SU-DHL-6 (cell line): Measurements from ENCODE around the gene TENM4.

ENCODE experiments used
- CTCF ChIP-seq: fragments of 200-600 bp; sonication (generic); IDR thresholded peaks from one replicate; pipeline ENCODE4 v1.5.1; 2017; ENCODE audit warnings: antibody characterized with exemption, mild to moderate bottlenecking, low read length, moderate library complexity; ENCODE audit not compliant: insufficient read depth, poor library complexity, severe bottlenecking
- EZH2phosphoT487 ChIP-seq: fragments of 200-600 bp; sonication (generic), shearing (Covaris generic); conservative IDR thresholded peaks from 2 replicates; pipeline ENCODE4 v1.6.1; 2018; ENCODE audit warnings: mild to moderate bottlenecking, antibody characterized with exemption, low read length, moderate library complexity, mixed read lengths

DNA sequence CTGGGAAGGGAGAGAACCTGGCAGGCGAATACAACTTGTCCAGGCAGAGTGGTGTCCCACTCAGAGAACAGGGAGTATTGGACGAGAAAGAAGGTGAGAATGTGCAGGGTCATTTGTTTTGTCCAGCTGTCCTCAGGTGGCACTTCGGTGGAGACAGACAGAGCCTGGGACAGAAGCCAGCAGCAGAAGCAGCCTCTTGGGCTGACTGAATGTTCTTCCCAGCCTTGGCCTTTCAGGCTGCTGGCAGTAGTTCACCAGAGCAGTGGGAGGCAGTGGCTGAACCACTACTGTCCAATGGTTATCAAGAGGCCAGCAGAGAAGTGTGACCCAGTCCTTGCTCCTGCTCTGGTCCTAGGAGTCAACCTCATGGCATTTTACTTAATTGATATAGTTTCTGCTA is 535.1 kb downstream of the TENM4 start:
- TF ChIP-seq CTCF: no peak
- TF ChIP-seq EZH2phosphoT487: no peak
